Measurements from ENCODE around the gene HIKESHI.

DNA sequence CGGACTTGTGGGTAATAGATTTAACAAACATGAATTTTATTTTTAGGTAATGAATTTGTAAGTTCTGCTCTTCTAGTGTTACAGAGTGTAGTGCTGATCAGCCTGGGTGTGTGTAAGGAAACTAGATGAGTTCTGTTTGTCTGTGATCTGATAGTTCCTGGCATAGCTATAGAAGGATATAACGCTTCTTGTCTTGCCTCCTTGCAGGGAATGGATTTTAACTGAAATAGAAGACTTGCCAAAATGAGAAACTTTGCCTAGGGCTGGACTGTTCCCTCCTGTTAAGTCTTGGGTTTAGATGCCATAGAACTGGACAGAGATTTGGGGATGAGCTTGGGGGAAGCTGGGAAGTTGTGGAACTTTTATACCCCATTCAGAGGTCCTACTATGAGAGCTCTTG lies 84.2 kb downstream of the HIKESHI start:
- TF ChIP-seq CTCF (IDR thresholded peaks at IDR 0.05) = no peak
- TF ChIP-seq ZFX (IDR thresholded peaks at IDR 0.05; ENCODE audit: borderline replicate concordance) = no peak

Measured in 22Rv1 (cell line).